ENCODE data around the gene ATP6V0A4. TPM values are rescaled to one million over a fixed set of nuclear protein-coding genes. Genes with fewer than 3 reads are reported as not detected.

ATP6V0A4 gene
- total RNA-seq, 2 donors from 2014 or later = 0.29 to 0.44 TPM

DNA sequence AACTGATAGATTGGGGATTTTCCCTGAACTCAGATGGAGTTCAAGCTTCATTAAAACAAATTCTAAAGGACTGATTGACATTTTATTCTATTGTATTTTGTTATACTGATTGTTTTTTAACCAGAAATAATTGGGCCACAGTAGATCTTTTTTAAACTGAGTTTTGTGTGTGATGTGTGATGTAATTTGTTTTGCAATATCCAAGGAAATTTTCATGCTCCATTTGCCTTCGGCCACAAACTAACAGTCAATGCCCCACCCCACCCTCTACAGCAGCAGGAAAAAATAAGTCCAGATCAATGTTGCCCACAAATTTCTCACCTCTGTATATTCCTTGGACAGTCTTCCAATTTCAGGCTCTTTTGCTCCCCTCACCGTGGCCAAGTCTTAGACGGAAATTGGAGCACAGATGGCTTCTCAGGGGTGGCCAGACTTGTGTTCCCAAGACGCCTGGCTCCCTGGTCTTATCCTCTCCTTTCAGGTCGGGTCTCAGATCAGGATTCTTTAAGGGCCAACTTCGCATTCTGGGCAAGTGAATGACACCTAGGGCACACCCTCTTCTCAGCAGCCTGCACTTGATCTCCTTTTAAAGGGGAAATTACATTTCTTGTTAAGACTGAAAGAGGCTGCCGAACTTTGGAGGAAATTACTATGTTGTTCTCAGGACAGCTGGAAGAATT, 97.0 kb downstream of the ATP6V0A4 start, which contains the start of gene SVOPL:
Gene SVOPL (minus strand): TSS at position 506 of the 680 bp plus-strand sequence. CDS start 22,317 bp downstream, outside the sequence.
- Mint-ChIP-seq H3K9me3 (no peaks in the 10 kb centered on the region), H3K27me3 (ENCODE audit: insufficient read depth) (no peaks in the 10 kb centered on the region), H3K4me1 (no peaks in the 10 kb centered on the region), H3K36me3 (ENCODE audit: low read depth) (no peaks in the 10 kb centered on the region), H3K4me3 (no peak within 1 kb of the TSS), H3K27ac (no peak within 1 kb of the TSS)
- TF ChIP-seq, protein P1, sequence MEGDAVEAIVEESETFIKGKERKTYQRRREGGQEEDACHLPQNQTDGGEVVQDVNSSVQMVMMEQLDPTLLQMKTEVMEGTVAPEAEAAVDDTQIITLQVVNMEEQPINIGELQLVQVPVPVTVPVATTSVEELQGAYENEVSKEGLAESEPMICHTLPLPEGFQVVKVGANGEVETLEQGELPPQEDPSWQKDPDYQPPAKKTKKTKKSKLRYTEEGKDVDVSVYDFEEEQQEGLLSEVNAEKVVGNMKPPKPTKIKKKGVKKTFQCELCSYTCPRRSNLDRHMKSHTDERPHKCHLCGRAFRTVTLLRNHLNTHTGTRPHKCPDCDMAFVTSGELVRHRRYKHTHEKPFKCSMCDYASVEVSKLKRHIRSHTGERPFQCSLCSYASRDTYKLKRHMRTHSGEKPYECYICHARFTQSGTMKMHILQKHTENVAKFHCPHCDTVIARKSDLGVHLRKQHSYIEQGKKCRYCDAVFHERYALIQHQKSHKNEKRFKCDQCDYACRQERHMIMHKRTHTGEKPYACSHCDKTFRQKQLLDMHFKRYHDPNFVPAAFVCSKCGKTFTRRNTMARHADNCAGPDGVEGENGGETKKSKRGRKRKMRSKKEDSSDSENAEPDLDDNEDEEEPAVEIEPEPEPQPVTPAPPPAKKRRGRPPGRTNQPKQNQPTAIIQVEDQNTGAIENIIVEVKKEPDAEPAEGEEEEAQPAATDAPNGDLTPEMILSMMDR (conservative IDR thresholded peaks at IDR 0.05) = no peak
- H3K9me3 ChIP-seq (ENCODE audit: control insufficient read depth, low read length) = no peaks in the 10 kb centered on the region
- no peaks in the 10 kb centered on the region for H3K4me1 ChIP-seq (ENCODE audit: control insufficient read depth, insufficient read depth, low read length)
- WGBS, 2 experiments (ENCODE audit: insufficient coverage in 1 of 2, insufficient read length in 1 of 2) = 84 to 98% methylated on average over 5 to 7 of the region's 7 CpGs
- no peak within 1 kb of the TSS for H3K9ac ChIP-seq (ENCODE audit: extremely low read depth, low read length, poor library complexity, severe bottlenecking)
- H3K4me3 ChIP-seq (ENCODE audit: low read length) = no peak within 1 kb of the TSS
- no peak within 1 kb of the TSS for H3K27ac ChIP-seq (ENCODE audit: low read depth, low read length)
- no peaks in the 10 kb centered on the region for H3K27me3 ChIP-seq (ENCODE audit: control insufficient read depth, insufficient read depth, low read length, poor library complexity, severe bottlenecking)
- no peaks in the 10 kb centered on the region for H3K36me3 ChIP-seq (ENCODE audit: control insufficient read depth, insufficient read depth, low read length)
- no peak for DNase-seq

- no peaks in the 10 kb centered on the region for H3K36me3 ChIP-seq (ENCODE audit: control insufficient read depth, insufficient read depth, low read length)
- H3K27ac ChIP-seq (ENCODE audit: low read depth, low read length) = no peak overlapping the region
- no peaks in the 10 kb centered on the region for H3K27me3 ChIP-seq (ENCODE audit: control insufficient read depth, insufficient read depth, low read length, poor library complexity, severe bottlenecking)
- no peak overlapping the region for H3K27ac Mint-ChIP-seq
- no peak for DNase-seq
- no peaks in the 10 kb centered on the region for H3K36me3 Mint-ChIP-seq (ENCODE audit: low read depth)
- WGBS, 2 experiments (ENCODE audit: insufficient coverage in 1 of 2, insufficient read length in 1 of 2) = 91 to 93% methylated on average over 4 to 9 of the region's 9 CpGs
- H3K9me3 ChIP-seq (ENCODE audit: control insufficient read depth, low read length) = no peaks in the 10 kb centered on the region
- no peak overlapping the region for H3K9ac ChIP-seq (ENCODE audit: extremely low read depth, low read length, poor library complexity, severe bottlenecking)
- no peak overlapping the region for H3K4me3 ChIP-seq (ENCODE audit: low read length)
- no peaks in the 10 kb centered on the region for H3K4me1 ChIP-seq (ENCODE audit: control insufficient read depth, insufficient read depth, low read length)
- no peak overlapping the region for H3K4me3 Mint-ChIP-seq
- no peaks in the 10 kb centered on the region for H3K27me3 Mint-ChIP-seq (ENCODE audit: insufficient read depth)
- TF ChIP-seq, protein P1 (conservative IDR thresholded peaks at IDR 0.05) = no peak
- H3K9me3 Mint-ChIP-seq = no peaks in the 10 kb centered on the region
- H3K4me1 Mint-ChIP-seq = no peaks in the 10 kb centered on the region
Observed at GRCh38 chr7:138699661-138700060, 98.3 kb downstream of the ATP6V0A4 start.

- Mint-ChIP-seq H3K4me1 (no peaks in the 10 kb centered on the region), H3K27me3 (ENCODE audit: insufficient read depth) (no peaks in the 10 kb centered on the region), H3K27ac (no peak overlapping the region), H3K9me3 (no peaks in the 10 kb centered on the region), H3K4me3 (no peak overlapping the region), H3K36me3 (ENCODE audit: low read depth) (no peaks in the 10 kb centered on the region)
- H3K27ac ChIP-seq (ENCODE audit: low read depth, low read length) = no peak overlapping the region
- H3K27me3 ChIP-seq (ENCODE audit: control insufficient read depth, insufficient read depth, low read length, poor library complexity, severe bottlenecking) = no peaks in the 10 kb centered on the region
- no peak for DNase-seq
- H3K9me3 ChIP-seq (ENCODE audit: control insufficient read depth, low read length) = no peaks in the 10 kb centered on the region
- 91 to 94% methylated on average over 6 to 7 of the region's 7 CpGs for WGBS, 2 experiments (ENCODE audit: insufficient coverage in 1 of 2, insufficient read length in 1 of 2)
- H3K9ac ChIP-seq (ENCODE audit: extremely low read depth, low read length, poor library complexity, severe bottlenecking) = no peak overlapping the region
- no peaks in the 10 kb centered on the region for H3K4me1 ChIP-seq (ENCODE audit: control insufficient read depth, insufficient read depth, low read length)
- no peaks in the 10 kb centered on the region for H3K36me3 ChIP-seq (ENCODE audit: control insufficient read depth, insufficient read depth, low read length)
- TF ChIP-seq, protein P1 (conservative IDR thresholded peaks at IDR 0.05) = no peak
- no peak overlapping the region for H3K4me3 ChIP-seq (ENCODE audit: low read length)
Observed at GRCh38 chr7:138698281-138698680, 99.7 kb downstream of the ATP6V0A4 start.
